HG03175 (cell line): ENCODE data around the gene PKD1L1.
"Not testable (repeated sequence)": the region's sequence is repeated elsewhere in the genome, so short reads cannot be mapped to it uniquely, and the experiment has no call there.

Experiments
- ATAC-seq: cut with Tn5 transposase; IDR thresholded peaks from one replicate; pipeline ENCODE4 v1.9.1; 2021; ENCODE audit warnings: mild to moderate bottlenecking, moderate library complexity; ENCODE audit not compliant: unreplicated experiment

PKD1L1 gene

DNA sequence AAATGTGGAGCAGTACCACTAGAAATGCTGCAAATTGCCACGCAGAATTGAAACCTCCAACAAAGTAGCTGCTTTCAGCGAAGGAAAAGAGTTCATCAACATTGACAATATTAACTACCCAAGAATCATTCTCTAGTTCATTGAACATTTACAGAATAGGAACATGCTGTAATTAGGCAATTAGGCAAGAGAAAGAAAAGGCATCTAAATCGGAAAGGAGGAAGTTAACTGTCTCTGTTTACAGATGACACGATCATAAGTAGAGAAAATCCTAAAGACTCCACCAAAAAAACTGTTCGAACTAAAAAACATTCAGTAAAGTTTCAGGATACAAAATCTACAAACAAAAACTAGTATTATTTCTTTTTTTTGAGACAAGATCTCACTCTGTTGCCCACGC, 8.9 kb upstream of the PKD1L1 start:
- ATAC-seq: no peak

DNA sequence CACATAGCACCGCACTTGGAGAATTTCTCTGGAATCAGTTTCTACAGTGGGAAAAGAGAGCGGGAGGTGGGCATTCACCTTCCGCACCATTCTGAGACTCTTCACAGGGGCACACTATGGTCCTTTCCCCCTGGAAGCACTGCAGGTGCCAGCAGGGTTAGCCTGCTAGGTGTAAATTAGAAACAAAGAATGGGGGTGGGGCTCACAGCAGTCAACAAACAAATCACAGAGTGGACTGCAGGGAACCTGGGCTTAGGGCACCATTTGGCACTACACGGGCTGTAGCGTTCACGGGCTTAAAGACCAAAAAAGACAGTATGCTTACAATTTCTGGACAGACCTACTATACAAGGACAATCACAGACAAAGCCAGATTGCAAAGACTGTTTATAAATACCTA, 8.0 kb upstream of the PKD1L1 start:
- ATAC-seq: no peak

DNA sequence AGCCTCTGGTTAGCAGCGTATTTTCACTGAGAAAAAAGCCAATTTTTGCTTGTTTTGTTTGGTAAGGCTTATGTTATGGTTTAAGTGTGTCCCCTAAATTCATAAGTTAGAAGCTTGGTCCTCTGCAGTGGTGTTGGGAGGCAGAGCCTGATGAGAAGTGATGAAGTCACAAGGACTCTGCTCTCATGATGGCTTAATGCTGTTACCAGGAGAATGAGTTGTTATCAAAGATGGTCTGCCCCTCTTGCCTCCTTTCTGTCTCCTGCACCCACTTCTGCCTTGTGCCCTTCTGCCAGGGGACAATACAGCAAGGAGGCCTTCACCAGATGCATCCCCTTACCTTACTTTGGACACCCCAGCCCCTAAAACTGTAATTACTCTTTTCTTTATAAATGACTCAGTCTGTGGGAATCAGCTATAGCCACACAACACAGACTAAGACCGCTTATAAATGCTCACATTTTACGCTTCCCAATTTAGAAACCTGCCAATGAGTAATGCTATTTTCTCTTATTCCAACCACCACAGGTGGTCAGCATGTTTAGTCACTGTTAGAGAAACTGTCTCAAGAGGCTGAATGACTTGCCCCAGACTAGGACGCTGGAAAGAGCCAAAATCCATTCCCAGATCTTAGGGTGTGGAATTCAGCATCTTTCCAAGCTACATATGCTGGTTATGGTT, 6.1 kb upstream of the PKD1L1 start:
- ATAC-seq: no peak

DNA sequence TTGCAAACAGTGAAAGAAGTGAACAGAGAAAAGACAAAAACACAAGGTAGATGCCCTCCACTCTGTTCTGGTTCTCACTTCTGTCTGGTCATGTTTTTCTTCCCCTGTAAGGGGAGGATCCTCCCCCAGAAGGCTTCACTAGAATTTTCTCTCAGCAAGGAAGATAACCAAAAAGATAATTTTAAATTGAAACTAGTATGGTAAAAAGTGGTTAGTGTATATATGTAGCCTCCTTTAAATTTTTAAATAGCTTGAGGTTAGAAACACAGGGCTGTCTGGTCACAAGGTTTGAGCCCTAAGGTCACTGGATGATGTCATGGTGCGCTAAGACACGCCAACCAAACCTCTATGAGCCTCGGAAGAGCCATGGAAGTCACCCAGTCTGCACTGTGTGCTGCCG, 5.6 kb upstream of the PKD1L1 start:
- no peak for ATAC-seq

DNA sequence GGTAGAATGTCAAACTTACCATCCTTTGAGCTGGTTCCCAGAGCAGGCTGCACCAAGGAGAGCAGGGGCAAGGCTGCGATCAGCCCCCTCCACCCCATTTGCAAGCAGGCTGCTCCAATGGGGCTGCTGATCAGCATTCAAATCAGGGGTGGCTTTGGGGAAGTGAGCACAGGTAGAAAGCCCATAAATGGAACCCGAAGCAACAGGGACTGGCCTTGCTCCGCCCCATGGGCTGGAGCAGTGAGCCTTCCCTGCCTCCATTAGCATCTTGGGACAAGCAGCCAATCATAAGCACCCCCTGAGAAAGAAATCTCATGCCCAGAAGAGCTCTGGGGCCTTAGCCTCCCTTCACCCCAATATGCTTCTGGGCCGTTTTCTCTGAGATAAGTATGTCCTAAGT, 4.0 kb upstream of the PKD1L1 start:
- no peak for ATAC-seq

DNA sequence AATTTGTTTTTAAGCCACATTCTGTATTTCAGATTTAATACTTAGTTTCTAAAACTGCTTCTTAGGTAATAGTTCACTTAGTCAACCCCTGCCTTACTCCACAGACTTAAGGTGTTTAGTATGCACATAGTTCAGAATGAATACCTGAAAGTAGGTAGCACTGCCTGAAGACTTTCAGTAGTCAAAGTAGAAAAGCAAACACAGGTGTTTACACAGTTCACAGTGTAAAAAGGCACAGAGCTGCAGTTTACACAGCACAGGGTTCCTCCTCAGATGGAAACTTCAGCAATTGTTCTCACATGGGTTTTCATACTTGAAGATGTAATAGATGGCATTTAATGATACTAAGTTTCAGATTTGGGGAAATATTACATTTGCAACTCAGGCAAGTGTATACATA, 3.1 kb upstream of the PKD1L1 start:
- ATAC-seq: no peak

DNA sequence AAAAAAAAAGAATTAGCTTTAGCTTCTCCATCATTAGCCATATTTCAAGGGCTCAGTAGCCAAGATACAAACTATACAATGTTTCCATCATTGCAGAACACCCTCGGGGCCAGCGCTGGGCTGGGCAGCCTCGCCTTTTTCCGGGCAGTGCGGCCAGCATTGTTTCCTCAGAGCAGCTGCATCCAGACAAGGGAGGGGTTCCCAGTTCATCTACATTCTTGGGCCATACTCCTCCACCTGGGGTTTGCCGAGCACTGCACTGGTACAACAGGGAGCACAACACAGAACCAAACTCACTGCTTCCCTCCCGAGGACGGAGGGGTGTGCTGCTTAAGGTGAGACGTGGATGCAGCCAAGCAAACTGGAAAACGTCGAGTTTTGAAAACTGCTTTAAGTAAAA, 2.4 kb upstream of the PKD1L1 start:
- no peak for ATAC-seq

DNA sequence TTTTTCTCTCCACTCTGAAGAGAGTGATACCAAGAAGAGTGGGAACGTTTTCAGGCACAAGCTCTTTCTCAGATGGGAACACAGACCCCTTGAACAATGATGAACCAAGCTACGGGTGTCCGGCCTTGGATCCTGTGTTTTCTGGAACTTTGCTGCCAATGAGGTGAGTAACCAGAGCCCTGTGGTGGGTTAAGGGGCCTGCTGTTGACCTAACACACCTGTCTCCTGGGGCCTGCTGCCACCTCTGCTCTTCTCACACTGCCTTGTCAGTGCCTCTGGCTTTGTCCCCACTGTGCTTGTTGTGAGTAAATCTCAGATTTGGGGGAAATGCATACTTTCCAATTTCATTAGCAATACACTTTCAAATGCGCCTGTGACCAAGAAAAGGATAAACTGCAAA, 1.4 kb upstream of the PKD1L1 start:
- ATAC-seq: no peak

DNA sequence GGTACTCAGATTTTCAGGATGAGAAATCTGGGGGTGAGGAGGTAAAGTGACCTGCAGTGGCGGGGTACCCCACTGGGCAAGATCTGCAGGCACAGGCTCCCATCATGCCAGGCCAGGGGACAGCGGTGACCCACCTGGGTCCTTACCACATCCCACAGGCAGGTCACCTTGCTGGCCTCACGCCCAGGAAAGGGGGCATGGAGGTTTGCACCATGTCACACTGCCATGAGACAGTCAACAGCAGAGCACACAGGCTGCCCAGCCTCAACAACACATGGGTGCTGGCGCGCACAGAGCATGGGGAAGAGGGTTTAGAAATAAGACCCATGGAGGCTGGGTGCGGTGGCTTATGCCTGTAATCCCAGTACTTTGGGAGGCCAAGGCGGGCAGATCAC, 914 bp downstream of the PKD1L1 start:
- no peak for ATAC-seq

DNA sequence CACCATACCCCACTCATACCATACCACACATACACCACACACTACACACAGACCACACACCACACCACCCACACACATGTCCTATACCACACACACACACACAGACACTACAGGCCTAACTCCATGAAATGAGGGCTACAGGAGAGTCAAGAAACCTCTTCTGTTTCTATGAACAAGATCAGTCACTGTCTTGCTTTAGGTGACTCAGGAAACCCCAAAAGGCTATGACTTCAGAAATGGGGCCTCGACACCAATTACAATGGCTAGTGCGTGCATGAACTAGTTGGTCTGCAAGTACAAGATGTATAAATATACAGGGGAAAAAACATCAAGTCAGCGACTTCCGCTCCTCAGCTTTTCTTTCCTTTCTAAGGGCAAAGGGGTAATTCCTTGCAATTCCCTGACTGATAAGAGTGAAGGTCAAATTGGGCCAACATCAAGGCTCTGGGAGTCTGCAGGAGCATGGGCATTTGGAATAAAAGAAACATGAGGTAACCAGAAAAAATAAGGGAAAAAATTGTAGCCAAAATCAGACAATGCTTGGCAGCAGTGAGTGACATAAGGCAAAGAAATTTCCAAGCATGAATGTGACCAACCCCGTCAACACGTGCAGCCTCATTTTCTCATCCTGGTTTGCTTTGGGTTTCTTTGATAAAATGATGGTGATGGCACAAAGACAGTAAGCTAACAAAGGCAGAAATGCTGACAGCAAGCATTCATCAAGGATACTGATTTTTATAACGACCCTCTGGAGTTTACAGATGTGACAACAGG, 1.5 kb downstream of the PKD1L1 start:
- ATAC-seq: no peak

DNA sequence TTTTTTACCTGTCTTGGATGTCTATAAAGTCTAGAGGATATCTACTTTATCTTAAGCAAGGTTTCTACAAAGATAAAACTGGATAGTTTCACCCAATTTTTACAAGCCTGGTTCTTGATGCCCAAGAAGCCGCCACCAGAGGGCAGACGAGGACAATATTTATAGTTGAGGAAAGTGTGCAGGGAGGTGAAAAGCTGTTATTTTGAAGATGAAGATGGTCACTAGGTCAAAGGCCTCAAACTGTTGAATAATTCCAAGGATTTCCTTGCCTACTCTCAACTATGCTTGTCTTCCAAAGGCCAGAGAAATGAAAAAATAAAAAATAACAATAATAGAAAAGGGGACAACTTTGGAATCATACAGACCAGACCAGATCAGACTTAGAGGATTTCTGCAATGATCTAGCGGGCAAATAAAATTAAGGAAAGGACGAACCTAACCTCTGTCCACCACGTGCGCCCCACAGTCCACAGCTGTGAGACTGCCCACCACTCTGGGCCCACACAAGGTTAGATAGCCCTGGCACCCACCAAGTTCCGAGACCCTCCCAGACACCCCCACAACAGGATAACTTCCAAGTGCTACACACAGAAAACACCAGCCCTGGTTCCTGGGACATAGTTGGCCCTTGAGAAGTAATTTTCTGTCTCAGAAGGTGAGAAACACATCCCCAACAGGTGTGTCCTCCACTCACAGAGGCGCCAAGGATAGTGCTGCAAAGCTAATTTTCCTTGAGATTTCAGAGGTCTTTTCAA, 2.8 kb downstream of the PKD1L1 start:
- peak; percentile 53 for ATAC-seq

DNA sequence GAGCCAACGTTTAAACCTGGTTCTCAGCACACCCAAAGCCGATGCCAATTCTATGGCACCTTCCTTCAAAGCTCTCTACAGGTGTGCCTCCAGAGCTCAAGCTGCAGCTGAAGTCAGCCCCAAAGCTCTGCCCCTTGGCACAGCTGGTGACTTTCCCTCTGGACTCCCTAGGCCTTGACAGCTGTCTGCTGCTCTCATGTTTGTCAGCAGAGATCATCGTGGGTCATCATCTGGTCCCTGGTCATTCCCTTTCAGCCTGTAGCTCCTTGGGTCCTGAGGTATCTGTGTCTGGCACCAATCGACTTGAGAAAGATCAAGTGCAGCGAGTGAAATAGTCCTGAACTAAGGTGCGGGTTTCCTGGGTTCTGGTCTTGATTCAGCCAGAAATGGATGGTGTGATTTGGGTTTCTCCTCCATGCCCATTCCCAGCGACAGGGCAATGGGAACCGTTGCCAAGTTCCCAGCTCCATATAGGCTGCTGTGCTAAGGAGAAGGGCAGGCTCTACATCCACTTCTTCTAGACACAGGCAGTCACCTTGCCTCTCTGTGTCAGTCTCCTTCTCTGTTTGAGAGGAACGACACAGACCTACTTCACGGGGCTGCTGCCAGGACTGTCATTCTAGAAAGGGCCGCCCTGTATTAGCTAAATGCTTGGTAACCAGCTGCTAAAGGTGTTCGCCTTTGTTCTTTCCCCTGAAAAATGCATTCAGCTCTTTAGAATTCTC, 3.6 kb downstream of the PKD1L1 start:
- no peak for ATAC-seq

DNA sequence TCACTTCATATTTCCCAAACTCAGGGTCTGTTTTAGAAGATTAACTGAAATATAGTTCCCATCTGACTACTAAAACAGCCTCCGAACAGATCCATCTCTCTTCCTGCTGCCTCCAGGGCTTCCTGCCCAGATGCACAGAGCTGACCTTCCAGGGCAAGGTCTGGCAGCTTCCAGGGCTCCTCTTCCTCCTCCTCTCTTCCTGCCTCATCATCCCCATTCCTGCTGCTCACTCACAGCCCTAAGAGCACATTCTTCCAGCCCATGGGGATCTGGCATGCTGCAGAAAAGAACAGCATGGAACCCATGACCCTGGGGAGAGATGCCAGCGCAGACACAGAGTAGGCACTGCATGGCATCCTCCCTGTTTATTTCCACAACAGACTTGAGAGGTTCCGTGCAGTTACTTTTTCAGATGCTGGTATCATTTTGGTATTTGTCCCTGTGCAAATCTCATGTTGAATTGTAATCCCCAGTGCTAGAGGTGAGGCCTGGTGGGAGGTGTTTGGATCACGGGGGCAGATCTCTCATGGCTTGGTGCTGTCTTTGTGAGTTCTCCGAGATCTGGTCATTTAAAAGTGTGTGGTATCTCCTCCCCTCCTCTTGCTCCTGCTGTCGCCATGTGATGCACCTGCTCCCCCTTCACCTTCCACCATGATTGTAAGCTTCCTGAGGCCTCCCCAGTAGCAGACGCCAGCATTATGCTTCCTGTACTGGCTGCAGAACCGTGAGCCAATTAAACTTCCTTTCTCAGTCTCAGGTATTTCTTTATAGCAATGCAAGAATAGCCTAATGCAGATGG, 4.4 kb downstream of the PKD1L1 start:
- ATAC-seq: no peak

DNA sequence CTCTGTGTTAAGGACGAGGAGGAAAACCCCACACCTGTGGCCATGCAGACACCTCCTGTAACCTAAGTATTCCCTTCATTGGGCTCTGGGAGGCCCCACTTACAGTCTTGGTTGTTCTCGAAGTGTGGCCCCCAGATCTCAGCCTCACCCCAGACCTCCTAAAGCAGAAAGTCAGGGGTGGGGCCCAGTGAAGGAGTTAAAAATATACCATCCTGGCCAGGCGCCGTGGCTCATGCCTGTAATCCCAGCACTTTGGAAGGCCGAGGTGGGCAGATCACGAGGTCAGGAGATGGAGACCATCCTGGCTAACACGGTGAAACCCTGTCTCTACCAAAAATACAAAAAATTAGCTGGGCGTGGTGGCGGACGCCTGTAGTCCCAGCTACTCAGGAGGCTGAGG, 5.6 kb downstream of the PKD1L1 start:
- not testable (repeated sequence) for ATAC-seq

DNA sequence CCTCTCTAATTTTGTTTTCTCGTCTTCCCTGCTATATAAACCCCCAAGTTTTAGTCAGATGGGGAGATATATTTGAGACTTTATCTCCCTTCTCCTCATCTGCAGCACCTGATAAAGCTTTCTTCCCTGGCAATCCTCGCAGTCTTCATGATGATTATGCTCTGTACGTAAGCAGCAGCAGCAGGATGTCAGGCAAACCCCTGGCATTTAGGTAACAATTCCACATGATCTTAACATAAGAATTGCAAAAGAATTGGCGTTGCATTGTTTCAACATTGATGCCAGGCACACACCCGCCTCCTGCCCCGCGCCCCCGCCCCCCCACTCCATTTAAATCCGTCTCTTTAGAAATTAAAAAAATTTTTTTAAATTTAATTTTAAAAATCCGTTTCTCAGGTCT, 6.1 kb downstream of the PKD1L1 start:
- no peak for ATAC-seq

DNA sequence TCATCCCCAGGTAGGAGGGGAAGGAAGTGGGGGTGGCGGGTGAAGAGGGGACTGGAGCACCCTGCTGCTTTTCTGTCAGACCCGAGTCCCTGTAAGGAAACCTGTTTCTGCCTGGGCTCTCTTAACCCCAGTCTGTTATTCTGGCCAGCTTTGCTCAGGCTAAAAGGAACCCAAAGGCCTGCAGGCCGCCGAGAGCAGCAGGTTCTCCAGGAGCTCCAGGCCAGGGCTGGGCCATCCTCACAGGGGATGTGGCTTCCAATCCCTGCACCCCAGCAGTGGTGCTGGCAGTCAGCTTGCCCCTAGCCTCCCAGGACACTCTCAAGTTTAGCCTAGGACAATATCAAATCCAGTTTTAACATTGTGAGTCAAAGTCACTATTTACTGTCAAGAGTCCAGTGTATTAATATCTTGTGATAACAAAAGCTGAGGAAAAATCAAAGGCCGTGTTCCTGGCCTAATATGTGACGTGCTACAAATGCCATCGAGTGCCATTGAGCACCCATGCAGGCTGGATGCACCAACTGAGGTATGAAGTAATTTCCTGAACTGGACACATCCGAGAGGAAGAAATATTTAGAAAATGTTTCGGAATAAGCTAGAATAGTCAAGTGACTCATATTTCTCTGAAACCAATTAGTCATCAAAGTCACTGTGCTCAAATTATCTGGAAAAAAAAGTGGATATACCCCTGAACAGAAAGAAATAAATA, 7.0 kb downstream of the PKD1L1 start:
- no peak for ATAC-seq

DNA sequence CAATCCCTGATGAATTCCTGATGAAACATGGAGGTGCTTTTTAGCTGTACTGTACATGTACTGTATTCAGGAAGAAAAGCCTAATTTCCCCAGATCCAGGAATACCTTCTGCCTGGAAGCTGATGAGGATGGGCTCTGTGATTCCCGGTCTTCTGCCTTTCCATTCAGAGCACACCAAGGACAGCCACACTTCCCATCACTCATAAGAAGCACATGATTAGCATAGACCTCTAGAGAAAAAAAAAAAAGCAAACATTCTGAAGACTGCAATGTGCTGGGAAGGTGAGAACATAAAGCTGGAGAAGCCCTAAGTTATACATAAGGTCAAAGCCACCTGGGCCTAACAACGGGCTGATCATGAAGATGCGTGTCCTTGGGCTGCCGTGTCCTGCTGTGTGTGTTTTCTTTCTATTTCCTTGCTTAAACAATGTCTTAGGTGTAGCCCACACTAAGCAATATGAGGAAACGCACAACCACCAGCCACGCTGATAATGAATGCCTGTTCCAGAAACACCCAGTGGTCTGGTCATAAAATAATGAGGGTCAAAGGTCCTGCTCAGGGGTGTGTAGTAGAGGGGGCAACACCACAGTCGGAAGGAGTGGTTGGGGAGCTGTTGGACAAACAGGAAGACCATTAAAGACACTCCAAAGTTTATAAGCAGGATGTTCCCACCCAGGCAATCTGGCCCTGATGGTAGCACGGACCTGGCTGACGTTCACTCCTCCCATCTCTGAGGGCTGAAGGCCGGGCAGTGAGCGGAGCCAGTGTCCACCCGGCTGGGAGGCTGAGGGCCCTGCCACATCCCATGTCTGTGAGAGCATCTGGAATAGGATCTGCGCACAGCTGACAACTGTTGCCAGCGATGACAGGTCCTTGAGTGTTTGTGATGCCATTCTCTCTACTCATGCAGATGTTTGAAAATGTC, 7.9 kb downstream of the PKD1L1 start:
- no peak for ATAC-seq

DNA sequence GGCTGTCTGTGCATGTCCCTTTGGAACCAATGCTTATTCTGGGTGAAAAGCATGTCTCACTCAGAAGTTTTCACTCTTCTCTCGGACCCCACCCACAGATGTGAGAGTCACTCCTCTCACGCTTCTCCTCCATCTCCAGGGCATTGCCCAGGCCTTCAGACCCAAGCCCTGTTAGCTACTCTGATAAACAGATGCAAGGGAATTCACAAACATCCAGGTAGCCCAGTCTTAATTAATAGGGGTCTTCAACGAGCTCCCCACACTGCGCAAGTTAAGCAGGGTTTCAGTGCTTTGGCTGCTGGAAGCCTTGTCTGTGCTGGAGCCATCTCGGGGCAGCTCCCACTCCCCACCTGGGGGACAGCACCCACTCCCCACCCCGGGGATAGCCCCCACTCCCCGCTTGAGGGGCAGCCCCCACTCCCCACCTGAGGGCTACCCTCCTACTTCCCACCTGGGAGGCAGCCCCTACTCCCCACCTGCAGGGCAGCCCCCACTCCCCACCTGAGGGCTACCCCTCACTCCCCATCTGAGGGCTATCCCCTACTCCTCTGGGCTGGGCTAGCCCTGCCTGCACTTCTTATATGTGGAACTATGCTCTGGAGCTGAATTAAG, 8.7 kb downstream of the PKD1L1 start:
- ATAC-seq: no peak
